HUES48 (cell line): Measurements from ENCODE around the gene ALX3.

Source experiments
- H3K27ac ChIP-seq: one replicate; pipeline ENCODE4 v1.7.0; 2013; ENCODE audit warnings: low read depth, low read length, inconsistent platforms
- H3K27me3 ChIP-seq: 2 replicates; pipeline ENCODE4 v1.6.1; 2013; ENCODE audit warnings: mild to moderate bottlenecking, low read length; ENCODE audit not compliant: control insufficient read depth, insufficient read depth
- H3K36me3 ChIP-seq: 2 replicates; pipeline ENCODE4 v1.6.1; 2013; ENCODE audit warnings: low read length; ENCODE audit not compliant: control insufficient read depth, insufficient read depth
- H3K4me1 ChIP-seq: 2 replicates; pipeline ENCODE4 v1.6.1; 2013; ENCODE audit warnings: mild to moderate bottlenecking, low read length; ENCODE audit not compliant: control insufficient read depth, insufficient read depth
- H3K4me3 ChIP-seq: 2 replicates; pipeline ENCODE4 v1.5.1; 2013; ENCODE audit warnings: mild to moderate bottlenecking, low read depth, low read length
- H3K9ac ChIP-seq: 2 replicates; pipeline ENCODE4 v1.6.1; 2013; ENCODE audit warnings: mild to moderate bottlenecking, low read depth, low read length, moderate library complexity
- H3K9me3 ChIP-seq: 2 replicates; pipeline ENCODE4 v1.6.1; 2013; ENCODE audit warnings: low read length; ENCODE audit not compliant: control insufficient read depth, insufficient read depth

Gene ALX3

GRCh38 chr1:110053552-110054428 is 16.7 kb downstream of the ALX3 start:
- Histone ChIP-seq H3K36me3 (peaks cover 100% of the 10 kb centered on the region), H3K4me3 (no peak overlapping the region), H3K9me3 (no peaks in the 10 kb centered on the region), H3K27ac (no peak overlapping the region), H3K4me1 (no peaks in the 10 kb centered on the region), H3K27me3 (no peaks in the 10 kb centered on the region), H3K9ac (no peak overlapping the region)

- no peaks in the 10 kb centered on the region for H3K9me3 ChIP-seq
- H3K9ac ChIP-seq: no peak overlapping the region
- H3K36me3 ChIP-seq: peaks cover 99% of the 10 kb centered on the region
- H3K4me1 ChIP-seq: no peaks in the 10 kb centered on the region
- no peak overlapping the region for H3K4me3 ChIP-seq
- H3K27me3 ChIP-seq: no peaks in the 10 kb centered on the region
- no peak overlapping the region for H3K27ac ChIP-seq
Measured at GRCh38 chr1:110051262-110051648, 19.2 kb downstream of the ALX3 start.

- H3K4me1 ChIP-seq: no peaks in the 10 kb centered on the region
- H3K9ac ChIP-seq: no peak overlapping the region
- H3K9me3 ChIP-seq: no peaks in the 10 kb centered on the region
- no peak overlapping the region for H3K4me3 ChIP-seq
- no peak overlapping the region for H3K27ac ChIP-seq
- no peaks in the 10 kb centered on the region for H3K27me3 ChIP-seq
- H3K36me3 ChIP-seq: peaks cover 99% of the 10 kb centered on the region
Measured at GRCh38 chr1:110050602-110051261, 19.7 kb downstream of the ALX3 start.

- Histone ChIP-seq H3K4me3 (no peak overlapping the region), H3K27ac (no peak overlapping the region), H3K9ac (no peak overlapping the region), H3K9me3 (no peaks in the 10 kb centered on the region), H3K36me3 (peaks cover 99% of the 10 kb centered on the region), H3K4me1 (no peaks in the 10 kb centered on the region), H3K27me3 (no peaks in the 10 kb centered on the region)
Measured at GRCh38 chr1:110049801-110050601, 20.5 kb downstream of the ALX3 start.

GRCh38 chr1:110048923-110049601 is 21.4 kb downstream of the ALX3 start:
- no peaks in the 10 kb centered on the region for H3K9me3 ChIP-seq
- H3K4me1 ChIP-seq: no peaks in the 10 kb centered on the region
- peaks cover 99% of the 10 kb centered on the region for H3K36me3 ChIP-seq
- no peak overlapping the region for H3K9ac ChIP-seq
- H3K27me3 ChIP-seq: no peaks in the 10 kb centered on the region
- no peak overlapping the region for H3K4me3 ChIP-seq
- H3K27ac ChIP-seq: no peak overlapping the region

- H3K36me3 ChIP-seq: peaks cover 99% of the 10 kb centered on the region
- no peaks in the 10 kb centered on the region for H3K27me3 ChIP-seq
- H3K9ac ChIP-seq: no peak overlapping the region
- no peak overlapping the region for H3K27ac ChIP-seq
- no peak overlapping the region for H3K4me3 ChIP-seq
- no peaks in the 10 kb centered on the region for H3K9me3 ChIP-seq
- no peaks in the 10 kb centered on the region for H3K4me1 ChIP-seq
Measured at GRCh38 chr1:110048240-110048639, 22.2 kb downstream of the ALX3 start.

GRCh38 chr1:110047463-110047862 is 23.0 kb downstream of the ALX3 start:
- Histone ChIP-seq H3K4me3 (no peak overlapping the region), H3K27ac (no peak overlapping the region), H3K9me3 (no peaks in the 10 kb centered on the region), H3K4me1 (no peaks in the 10 kb centered on the region), H3K9ac (no peak overlapping the region), H3K27me3 (no peaks in the 10 kb centered on the region), H3K36me3 (peaks cover 99% of the 10 kb centered on the region)

GRCh38 chr1:110043016-110043415 is 27.5 kb downstream of the ALX3 start:
- H3K27ac ChIP-seq: no peak overlapping the region
- no peaks in the 10 kb centered on the region for H3K27me3 ChIP-seq
- H3K36me3 ChIP-seq: peaks cover 98% of the 10 kb centered on the region
- no peak overlapping the region for H3K9ac ChIP-seq
- H3K4me1 ChIP-seq: no peaks in the 10 kb centered on the region
- H3K4me3 ChIP-seq: no peak overlapping the region
- H3K9me3 ChIP-seq: no peaks in the 10 kb centered on the region

GRCh38 chr1:110040548-110040947 is 29.9 kb downstream of the ALX3 start:
- H3K4me3 ChIP-seq: no peak overlapping the region
- H3K9me3 ChIP-seq: no peaks in the 10 kb centered on the region
- peaks cover 3% of the 10 kb centered on the region for H3K4me1 ChIP-seq
- no peak overlapping the region for H3K9ac ChIP-seq
- peaks cover 85% of the 10 kb centered on the region for H3K36me3 ChIP-seq
- no peaks in the 10 kb centered on the region for H3K27me3 ChIP-seq
- H3K27ac ChIP-seq: no peak overlapping the region

- Histone ChIP-seq H3K4me1 (peaks cover 4% of the 10 kb centered on the region), H3K36me3 (peaks cover 76% of the 10 kb centered on the region), H3K4me3 (no peak overlapping the region), H3K9me3 (no peaks in the 10 kb centered on the region), H3K27ac (no peak overlapping the region), H3K9ac (no peak overlapping the region), H3K27me3 (no peaks in the 10 kb centered on the region)
Measured at GRCh38 chr1:110039641-110040040, 30.8 kb downstream of the ALX3 start.
